Measurements from ENCODE around the gene TRIM63. TPM values are rescaled to one million over a fixed set of nuclear protein-coding genes. Genes with fewer than 3 reads are reported as not detected.

The TRIM63 gene
- total and polyA plus RNA-seq, 2 donors (not counting 1 experiment from before 2014, with no cell fraction given) = not detected

DNA sequence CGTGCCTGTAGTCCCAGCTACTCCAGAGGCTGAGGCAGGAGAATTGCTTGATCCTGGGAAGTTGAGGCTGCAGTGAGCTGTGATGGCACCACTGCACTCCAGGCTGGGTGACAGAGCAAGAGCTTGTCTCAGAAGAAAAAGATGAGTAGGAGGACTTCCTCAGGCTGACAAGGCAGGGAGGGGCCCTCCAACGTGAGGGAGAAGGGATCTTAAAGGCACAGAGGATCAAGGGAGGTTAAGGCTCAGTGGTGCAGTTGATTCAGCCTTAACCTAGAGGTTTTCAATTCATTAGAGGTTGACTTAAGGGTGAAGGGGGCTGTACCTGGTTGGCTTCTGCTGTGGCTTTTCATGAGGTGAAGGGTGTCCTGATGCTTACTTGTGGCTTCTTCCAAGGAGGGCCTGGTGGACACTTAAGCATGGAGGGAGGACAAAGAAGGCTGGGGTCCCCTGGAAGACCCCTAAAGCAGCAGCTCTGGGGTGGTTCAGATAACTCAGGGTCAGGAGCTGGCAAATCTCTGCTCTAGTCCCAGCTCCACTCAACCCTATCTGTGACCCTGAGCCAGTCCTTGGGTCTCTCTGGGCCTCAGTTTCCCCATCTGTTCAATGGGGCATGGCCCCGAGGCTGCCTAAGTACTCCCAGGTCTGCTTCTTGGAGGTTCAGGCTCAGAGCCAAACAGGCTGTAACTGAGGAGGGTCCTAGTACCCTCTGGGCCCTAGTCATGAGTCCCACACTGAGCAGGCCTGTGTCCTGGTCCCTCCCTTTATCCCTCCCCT lies 39.5 kb downstream of the TRIM63 start:
- H3K4me1 ChIP-seq (ENCODE audit: control insufficient read depth in 2 of 2, insufficient read depth in 2 of 2, low read length in 2 of 2) = no peaks in the 10 kb centered on the region
- no peaks in the 10 kb centered on the region for H3K36me3 ChIP-seq (replicated peaks in 1 of 2; ENCODE audit: control extremely low read depth in 1 of 2, control insufficient read depth in 1 of 2, extremely low read depth in 1 of 2, insufficient read depth in 2 of 2, low read length in 1 of 2)
- intact Hi-C loops (cut with micrococcal nuclease) = no loop called here
- Mint-ChIP-seq H3K27ac (no peak overlapping the region), H3K4me3 (no peak overlapping the region), H3K4me1 (no peaks in the 10 kb centered on the region), H3K27me3 (peaks cover 9% of the 10 kb centered on the region), H3K9me3 (ENCODE audit: insufficient read depth) (no peaks in the 10 kb centered on the region)
- ChIA-PET POLR2A (no interaction called here), CTCF (interaction anchor here (0.6 kb wide), 1 partner anchor 1633 kb away, joined by 3 read pairs; no protein-coding TSS in a partner anchor)
- DNase-seq (no peak), ATAC-seq (ENCODE audit: low read depth) (no peak)
- H3K79me2 ChIP-seq (ENCODE audit: control insufficient read depth, insufficient read depth, low read length) = no peaks in the 10 kb centered on the region
- WGBS (ENCODE audit: insufficient coverage) = 39% methylated on average over 2 of the region's 3 CpGs
- H2AFZ ChIP-seq (ENCODE audit: insufficient read depth, low read depth, low read length, poor library complexity, severe bottlenecking) = no peak overlapping the region
- TF ChIP-seq, protein P1, sequence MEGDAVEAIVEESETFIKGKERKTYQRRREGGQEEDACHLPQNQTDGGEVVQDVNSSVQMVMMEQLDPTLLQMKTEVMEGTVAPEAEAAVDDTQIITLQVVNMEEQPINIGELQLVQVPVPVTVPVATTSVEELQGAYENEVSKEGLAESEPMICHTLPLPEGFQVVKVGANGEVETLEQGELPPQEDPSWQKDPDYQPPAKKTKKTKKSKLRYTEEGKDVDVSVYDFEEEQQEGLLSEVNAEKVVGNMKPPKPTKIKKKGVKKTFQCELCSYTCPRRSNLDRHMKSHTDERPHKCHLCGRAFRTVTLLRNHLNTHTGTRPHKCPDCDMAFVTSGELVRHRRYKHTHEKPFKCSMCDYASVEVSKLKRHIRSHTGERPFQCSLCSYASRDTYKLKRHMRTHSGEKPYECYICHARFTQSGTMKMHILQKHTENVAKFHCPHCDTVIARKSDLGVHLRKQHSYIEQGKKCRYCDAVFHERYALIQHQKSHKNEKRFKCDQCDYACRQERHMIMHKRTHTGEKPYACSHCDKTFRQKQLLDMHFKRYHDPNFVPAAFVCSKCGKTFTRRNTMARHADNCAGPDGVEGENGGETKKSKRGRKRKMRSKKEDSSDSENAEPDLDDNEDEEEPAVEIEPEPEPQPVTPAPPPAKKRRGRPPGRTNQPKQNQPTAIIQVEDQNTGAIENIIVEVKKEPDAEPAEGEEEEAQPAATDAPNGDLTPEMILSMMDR (IDR thresholded peaks at IDR 0.05) = no peak
- no peak for TF ChIP-seq EZH2 (IDR thresholded peaks at IDR 0.05; ENCODE audit: borderline replicate concordance, insufficient read depth, low read depth, low read length, poor library complexity, severe bottlenecking)
- H4K20me1 ChIP-seq (ENCODE audit: control insufficient read depth, insufficient read depth, low read length, poor library complexity, severe bottlenecking) = no peaks in the 10 kb centered on the region
- H3K4me2 ChIP-seq (replicated peaks; ENCODE audit: low read depth, low read length, poor library complexity, severe bottlenecking) = no peak overlapping the region
- H3K9me3 ChIP-seq (ENCODE audit: control extremely low read depth in 1 of 3, control insufficient read depth in 2 of 3, insufficient read depth in 1 of 3, low read length in 2 of 3) = no peaks in the 10 kb centered on the region
- no peak overlapping the region for H3K27ac ChIP-seq (ENCODE audit: low read length in 2 of 2)
- H3K9ac ChIP-seq (ENCODE audit: low read length) = no peak overlapping the region
- no peak overlapping the region for H3K4me3 ChIP-seq (ENCODE audit: control extremely low read depth in 1 of 5, extremely low read depth in 1 of 5, insufficient read depth in 1 of 5, low read depth in 2 of 5, low read length in 4 of 5)
- H3K27me3 ChIP-seq (replicated peaks in 1 of 4; ENCODE audit: control extremely low read depth in 1 of 4, control insufficient read depth in 3 of 4, insufficient read depth in 4 of 4, low read length in 3 of 4) = peaks cover 0 to 11% (median 0%) of the 10 kb centered on the region in 4 experiments

DNA sequence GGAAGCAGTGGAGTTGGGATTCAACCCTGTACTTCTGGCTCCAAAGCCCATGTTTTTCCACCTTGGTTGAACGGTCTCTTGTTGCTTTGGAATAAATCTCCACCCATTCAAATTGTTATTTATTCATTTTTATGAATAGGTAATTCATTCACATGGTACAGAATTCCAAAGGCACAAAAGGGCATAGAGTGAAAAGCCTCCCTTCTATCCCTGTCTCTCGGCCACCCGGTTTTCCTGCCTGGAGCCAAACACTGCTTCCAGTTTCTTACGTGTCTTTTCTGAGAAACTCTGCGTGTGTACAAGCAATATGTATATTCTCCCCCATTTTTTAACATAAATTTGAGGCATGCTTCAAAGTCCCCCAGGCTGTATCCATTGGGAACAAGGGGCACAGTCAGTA lies 41.9 kb downstream of the TRIM63 start:
- peaks cover 0 to under 1% (median 0%) of the 10 kb centered on the region in 4 experiments for H3K27me3 ChIP-seq (replicated peaks in 1 of 4; ENCODE audit: control extremely low read depth in 1 of 4, control insufficient read depth in 3 of 4, insufficient read depth in 4 of 4, low read length in 3 of 4)
- intact Hi-C loops (cut with micrococcal nuclease) = no loop called here
- no peak overlapping the region for H3K9ac ChIP-seq (ENCODE audit: low read length)
- H4K20me1 ChIP-seq (ENCODE audit: control insufficient read depth, insufficient read depth, low read length, poor library complexity, severe bottlenecking) = no peaks in the 10 kb centered on the region
- H3K4me3 Mint-ChIP-seq = no peak overlapping the region
- no peak overlapping the region for H3K27ac Mint-ChIP-seq
- no peak overlapping the region for H3K4me3 ChIP-seq (ENCODE audit: control extremely low read depth in 1 of 5, extremely low read depth in 1 of 5, insufficient read depth in 1 of 5, low read depth in 2 of 5, low read length in 4 of 5)
- H3K9me3 Mint-ChIP-seq (ENCODE audit: insufficient read depth) = no peaks in the 10 kb centered on the region
- ChIA-PET POLR2A (no interaction called here), CTCF (no interaction called here)
- no peak overlapping the region for H2AFZ ChIP-seq (ENCODE audit: insufficient read depth, low read depth, low read length, poor library complexity, severe bottlenecking)
- TF ChIP-seq EZH2 (IDR thresholded peaks at IDR 0.05; ENCODE audit: borderline replicate concordance, insufficient read depth, low read depth, low read length, poor library complexity, severe bottlenecking) = no peak
- TF ChIP-seq, protein P1 (IDR thresholded peaks at IDR 0.05) = no peak
- no peaks in the 10 kb centered on the region for H3K36me3 ChIP-seq (replicated peaks in 1 of 2; ENCODE audit: control extremely low read depth in 1 of 2, control insufficient read depth in 1 of 2, extremely low read depth in 1 of 2, insufficient read depth in 2 of 2, low read length in 1 of 2)
- H3K79me2 ChIP-seq (ENCODE audit: control insufficient read depth, insufficient read depth, low read length) = no peaks in the 10 kb centered on the region
- no peaks in the 10 kb centered on the region for H3K4me1 ChIP-seq (ENCODE audit: control insufficient read depth in 2 of 2, insufficient read depth in 2 of 2, low read length in 2 of 2)
- H3K4me1 Mint-ChIP-seq = no peaks in the 10 kb centered on the region
- 93% methylated on average over 3 of the region's 5 CpGs for WGBS (ENCODE audit: insufficient coverage)
- peaks cover 12% of the 10 kb centered on the region for H3K27me3 Mint-ChIP-seq
- ATAC-seq (ENCODE audit: low read depth) (no peak), DNase-seq (no peak)
- no peaks in the 10 kb centered on the region for H3K9me3 ChIP-seq (ENCODE audit: control extremely low read depth in 1 of 3, control insufficient read depth in 2 of 3, insufficient read depth in 1 of 3, low read length in 2 of 3)
- no peak overlapping the region for H3K4me2 ChIP-seq (replicated peaks; ENCODE audit: low read depth, low read length, poor library complexity, severe bottlenecking)
- H3K27ac ChIP-seq (ENCODE audit: low read length in 2 of 2) = no peak overlapping the region

Data from B cell (primary cell).